ENCODE measurements around the gene MYO1B. TPM values are rescaled to one million over a fixed set of nuclear protein-coding genes. Genes with fewer than 3 reads are reported as not detected.

MYO1B gene
- polyA plus RNA-seq, 1 donor from 2014 or later = 72.2 TPM

GRCh38 chr2:191228861-191229260 lies 16.3 kb upstream of the MYO1B start:
- H3K9me2 ChIP-seq (ENCODE audit: insufficient read depth, low read length) = no peaks in the 10 kb centered on the region
- no peak overlapping the region for H3K4me3 ChIP-seq (ENCODE audit: low read length)
- no peaks in the 10 kb centered on the region for H3K9me3 ChIP-seq (ENCODE audit: low read length)
- H3K9ac ChIP-seq (ENCODE audit: low read length) = no peak overlapping the region
- TF ChIP-seq EZH2 (IDR thresholded peaks at IDR 0.05; ENCODE audit: borderline replicate concordance, insufficient read depth, low read length, poor library complexity, severe bottlenecking) = no peak
- TF ChIP-seq REST (IDR thresholded peaks at IDR 0.05; ENCODE audit: borderline replicate concordance) = no peak
- TF ChIP-seq SMC3 (conservative IDR thresholded peaks at IDR 0.05; ENCODE audit: poor library complexity) = no peak
- TF ChIP-seq POLR2AphosphoS5 (IDR thresholded peaks at IDR 0.05) = no peak
- no peak overlapping the region for H3K4me2 ChIP-seq (ENCODE audit: low read length)
- H3K36me3 ChIP-seq (ENCODE audit: insufficient read depth, low read length) = no peaks in the 10 kb centered on the region
- no peaks in the 10 kb centered on the region for H4K20me1 ChIP-seq (ENCODE audit: insufficient read depth)
- H3K27me3 ChIP-seq (ENCODE audit: insufficient read depth, low read depth, low read length) = no peaks in the 10 kb centered on the region
- no peak overlapping the region for H2AFZ ChIP-seq (ENCODE audit: low read depth, low read length)
- H3K27ac ChIP-seq (ENCODE audit: low read length) = no peak overlapping the region
- H3F3A ChIP-seq (ENCODE audit: insufficient read depth, low read length, poor library complexity, severe bottlenecking) = no peaks in the 10 kb centered on the region
- H3K79me2 ChIP-seq (replicated peaks; ENCODE audit: insufficient read depth, low read length) = no peaks in the 10 kb centered on the region

GRCh38 chr2:191230174-191230573 lies 15.0 kb upstream of the MYO1B start:
- TF ChIP-seq SMC3 (conservative IDR thresholded peaks at IDR 0.05; ENCODE audit: poor library complexity) (no peak), REST (IDR thresholded peaks at IDR 0.05; ENCODE audit: borderline replicate concordance) (no peak), TAF1 (IDR thresholded peaks at IDR 0.05; ENCODE audit: low read depth) (no peak), POLR2AphosphoS5 (IDR thresholded peaks at IDR 0.05) (no peak), MXI1 (conservative IDR thresholded peaks at IDR 0.05; ENCODE audit: poor library complexity, severe bottlenecking) (no peak), RAD21 (conservative IDR thresholded peaks at IDR 0.05) (no peak), EP300 (conservative IDR thresholded peaks at IDR 0.05; ENCODE audit: poor library complexity, severe bottlenecking) (no peak), CTCF (IDR thresholded peaks at IDR 0.05; ENCODE audit: poor library complexity, severe bottlenecking) (no peak), EZH2 (IDR thresholded peaks at IDR 0.05; ENCODE audit: borderline replicate concordance, insufficient read depth, low read length, poor library complexity, severe bottlenecking) (no peak)
- H3K4me2 ChIP-seq (ENCODE audit: low read length) = no peak overlapping the region

More at GRCh38 chr2:191230174-191230573, 15.0 kb upstream of the MYO1B start:
- Histone ChIP-seq H3F3A (ENCODE audit: insufficient read depth, low read length, poor library complexity, severe bottlenecking) (no peaks in the 10 kb centered on the region), H3K9me3 (ENCODE audit: low read length) (no peaks in the 10 kb centered on the region), H3K27me3 (ENCODE audit: insufficient read depth, low read depth, low read length) (no peaks in the 10 kb centered on the region), H3K79me2 (replicated peaks; ENCODE audit: insufficient read depth, low read length) (no peaks in the 10 kb centered on the region), H2AFZ (ENCODE audit: low read depth, low read length) (no peak overlapping the region), H3K27ac (ENCODE audit: low read length) (no peak overlapping the region), H3K4me3 (ENCODE audit: low read length) (no peak overlapping the region), H3K9me2 (ENCODE audit: insufficient read depth, low read length) (no peaks in the 10 kb centered on the region), H3K9ac (ENCODE audit: low read length) (no peak overlapping the region), H4K20me1 (ENCODE audit: insufficient read depth) (no peaks in the 10 kb centered on the region), H3K36me3 (ENCODE audit: insufficient read depth, low read length) (no peaks in the 10 kb centered on the region)
